ENCODE results near the gene COL4A2. TPM values are rescaled to one million over a fixed set of nuclear protein-coding genes. Genes with fewer than 3 reads are reported as not detected.

COL4A2 gene
- total and polyA plus RNA-seq, 2 donors (not counting 1 experiment from before 2014, with no cell fraction given), result 0.17 TPM; not detected in 1

- intact Hi-C loops (cut with micrococcal nuclease), result no loop called here
- no peaks in the 10 kb centered on the region for H3K36me3 ChIP-seq (replicated peaks in 1 of 2; ENCODE audit: control extremely low read depth in 1 of 2, control insufficient read depth in 1 of 2, extremely low read depth in 1 of 2, insufficient read depth in 2 of 2, low read length in 1 of 2)
- no peak overlapping the region for H2AFZ ChIP-seq (ENCODE audit: insufficient read depth, low read depth, low read length, poor library complexity, severe bottlenecking)
- ChIA-PET POLR2A (no interaction called here), CTCF (no interaction called here)
- ATAC-seq (ENCODE audit: low read depth) (no peak), DNase-seq (no peak)
- no peak overlapping the region for H3K4me2 ChIP-seq (replicated peaks; ENCODE audit: low read depth, low read length, poor library complexity, severe bottlenecking)
- TF ChIP-seq EZH2 (IDR thresholded peaks at IDR 0.05; ENCODE audit: borderline replicate concordance, insufficient read depth, low read depth, low read length, poor library complexity, severe bottlenecking), result no peak
- no peak for TF ChIP-seq CTCF (IDR thresholded peaks at IDR 0.05)
- H3K27me3 Mint-ChIP-seq, result peaks cover 40% of the 10 kb centered on the region
- H3K27me3 ChIP-seq (replicated peaks in 1 of 4; ENCODE audit: control extremely low read depth in 1 of 4, control insufficient read depth in 3 of 4, insufficient read depth in 4 of 4, low read length in 3 of 4), result peaks cover 0 to 3% (median 0%) of the 10 kb centered on the region in 4 experiments
- H4K20me1 ChIP-seq (ENCODE audit: control insufficient read depth, insufficient read depth, low read length, poor library complexity, severe bottlenecking), result no peaks in the 10 kb centered on the region
- H3K4me1 ChIP-seq (ENCODE audit: control insufficient read depth in 2 of 2, insufficient read depth in 2 of 2, low read length in 2 of 2), result no peaks in the 10 kb centered on the region
- no peak overlapping the region for H3K4me3 Mint-ChIP-seq
- H3K9ac ChIP-seq (ENCODE audit: low read length), result no peak overlapping the region
- no peaks in the 10 kb centered on the region for H3K4me1 Mint-ChIP-seq
- H3K9me3 Mint-ChIP-seq (ENCODE audit: insufficient read depth), result no peaks in the 10 kb centered on the region
- H3K9me3 ChIP-seq (ENCODE audit: control extremely low read depth in 1 of 3, control insufficient read depth in 2 of 3, insufficient read depth in 1 of 3, low read length in 2 of 3), result no peaks in the 10 kb centered on the region
- no peaks in the 10 kb centered on the region for H3K79me2 ChIP-seq (ENCODE audit: control insufficient read depth, insufficient read depth, low read length)
- no peak overlapping the region for H3K27ac ChIP-seq (ENCODE audit: low read length in 2 of 2)
- no peak overlapping the region for H3K4me3 ChIP-seq (ENCODE audit: control extremely low read depth in 1 of 5, extremely low read depth in 1 of 5, insufficient read depth in 1 of 5, low read depth in 2 of 5, low read length in 4 of 5)
- WGBS (ENCODE audit: insufficient coverage), result 87% methylated on average over 15 of the region's 16 CpGs
- no peak overlapping the region for H3K27ac Mint-ChIP-seq
Measured at GRCh38 chr13:110436786-110437370, 129.8 kb downstream of the COL4A2 start.

GRCh38 chr13:110438211-110438610 lies 131.1 kb downstream of the COL4A2 start:
- H3K4me1 Mint-ChIP-seq, result no peaks in the 10 kb centered on the region
- no peak overlapping the region for H3K9ac ChIP-seq (ENCODE audit: low read length)
- H3K27ac ChIP-seq (ENCODE audit: low read length in 2 of 2), result no peak overlapping the region
- no peaks in the 10 kb centered on the region for H3K79me2 ChIP-seq (ENCODE audit: control insufficient read depth, insufficient read depth, low read length)
- no peak overlapping the region for H3K4me3 Mint-ChIP-seq
- H3K27me3 Mint-ChIP-seq, result peaks cover 40% of the 10 kb centered on the region
- H3K27me3 ChIP-seq (replicated peaks in 1 of 4; ENCODE audit: control extremely low read depth in 1 of 4, control insufficient read depth in 3 of 4, insufficient read depth in 4 of 4, low read length in 3 of 4), result peaks cover 0 to 11% (median 0%) of the 10 kb centered on the region in 4 experiments
- POLR2A ChIA-PET, result no interaction called here
- no peaks in the 10 kb centered on the region for H3K36me3 ChIP-seq (replicated peaks in 1 of 2; ENCODE audit: control extremely low read depth in 1 of 2, control insufficient read depth in 1 of 2, extremely low read depth in 1 of 2, insufficient read depth in 2 of 2, low read length in 1 of 2)
- H3K9me3 Mint-ChIP-seq (ENCODE audit: insufficient read depth), result no peaks in the 10 kb centered on the region
- no peak overlapping the region for H3K4me2 ChIP-seq (replicated peaks; ENCODE audit: low read depth, low read length, poor library complexity, severe bottlenecking)
- H3K9me3 ChIP-seq (ENCODE audit: control extremely low read depth in 1 of 3, control insufficient read depth in 2 of 3, insufficient read depth in 1 of 3, low read length in 2 of 3), result no peaks in the 10 kb centered on the region
- TF ChIP-seq CTCF (IDR thresholded peaks at IDR 0.05), result no peak
- TF ChIP-seq EZH2 (IDR thresholded peaks at IDR 0.05; ENCODE audit: borderline replicate concordance, insufficient read depth, low read depth, low read length, poor library complexity, severe bottlenecking), result no peak
- H3K27ac Mint-ChIP-seq, result no peak overlapping the region
- intact Hi-C loops (cut with micrococcal nuclease), result no loop called here
- H4K20me1 ChIP-seq (ENCODE audit: control insufficient read depth, insufficient read depth, low read length, poor library complexity, severe bottlenecking), result no peaks in the 10 kb centered on the region
- H3K4me3 ChIP-seq (ENCODE audit: control extremely low read depth in 1 of 5, extremely low read depth in 1 of 5, insufficient read depth in 1 of 5, low read depth in 2 of 5, low read length in 4 of 5), result no peak overlapping the region
- CTCF ChIA-PET, result no interaction called here
- 91% methylated on average over 19 of the region's 19 CpGs for WGBS (ENCODE audit: insufficient coverage)
- DNase-seq (no peak), ATAC-seq (ENCODE audit: low read depth) (no peak)
- no peaks in the 10 kb centered on the region for H3K4me1 ChIP-seq (ENCODE audit: control insufficient read depth in 2 of 2, insufficient read depth in 2 of 2, low read length in 2 of 2)
- H2AFZ ChIP-seq (ENCODE audit: insufficient read depth, low read depth, low read length, poor library complexity, severe bottlenecking), result no peak overlapping the region

All from B cell (primary cell).